SK-N-SH (cell line): ENCODE data around the gene AIFM3. TPM values are rescaled to one million over a fixed set of nuclear protein-coding genes. Genes with fewer than 3 reads are reported as not detected.

Source experiments
- CTCF ChIA-PET: fragments of 300-600, 350-600 bp; formaldehyde crosslinking; extraction: SDS; loops from one replicate; lab custom pipeline; 2021; lab: Yijun Ruan, JAX
- POLR2A ChIA-PET: fragments of 350-600 bp; sonication (Branson Sonifier 250); formaldehyde crosslinking; extraction: SDS; loops from one replicate; lab custom pipeline; 2020; ENCODE audit warnings: antibody characterized with exemption, inconsistent platforms; lab: Yijun Ruan, JAX
- DNase-seq: peaks from one replicate; pipeline ENCODE4 v3.0.0; 2012
- H2AFZ ChIP-seq: fragments of 200-600 bp; sonication (generic); 2 replicates; pipeline ENCODE4 v1.8.1; 2016; ENCODE audit warnings: antibody characterized with exemption, mild to moderate bottlenecking, low read depth
- H3F3A ChIP-seq: fragments of 200-600 bp; sonication (generic); replicated peaks from 2 replicates; pipeline ENCODE3; 2016; ENCODE audit warnings: antibody characterized with exemption, mild to moderate bottlenecking; ENCODE audit not compliant: insufficient read depth
- H3K27ac ChIP-seq, 2 experiments: fragments of 200-500 bp in 1 of 2; fragments of 200-600 bp in 1 of 2; sonication (Bioruptor generic) in 1 of 2; sonication (generic), shearing (Covaris generic) in 1 of 2; 2 replicates each; pipeline versions ENCODE4 v1.5.1 to v1.6.1; 2014 to 2016; ENCODE audit warnings: low read depth in 2 of 2, inconsistent platforms in 1 of 2, low read length in 1 of 2, mild to moderate bottlenecking in 1 of 2, mixed read lengths in 1 of 2
- H3K27me3 ChIP-seq: fragments of 200-600 bp; sonication (generic), shearing (Covaris generic); 2 replicates; pipeline ENCODE4 v1.6.1; 2016; ENCODE audit warnings: mixed run types; ENCODE audit not compliant: insufficient read depth
- H3K36me3 ChIP-seq, 2 experiments: fragments of 200-500 bp in 1 of 2; fragments of 200-600 bp in 1 of 2; sonication (Bioruptor generic) in 1 of 2; sonication (generic) in 1 of 2; replicated peaks in 1 of 2; 2 replicates each; pipeline versions ENCODE3 to v1.5.1; 2014 to 2016; ENCODE audit warnings: low read length in 1 of 2, mild to moderate bottlenecking in 1 of 2; ENCODE audit not compliant: insufficient read depth in 2 of 2, control insufficient read depth in 1 of 2
- H3K4me1 ChIP-seq, 2 experiments: fragments of 200-500 bp in 1 of 2; fragments of 200-600 bp in 1 of 2; sonication (Bioruptor generic) in 1 of 2; sonication (generic), shearing (Covaris generic) in 1 of 2; 2 replicates each; pipeline versions ENCODE4 v1.5.1 to v1.6.1; 2014 to 2016; ENCODE audit warnings: low read depth in 1 of 2, low read length in 1 of 2, mixed run types in 1 of 2; ENCODE audit not compliant: insufficient read depth in 2 of 2, control insufficient read depth in 1 of 2
- H3K4me2 ChIP-seq: fragments of 200-600 bp; sonication (generic), shearing (Covaris generic); 2 replicates; pipeline ENCODE4 v1.6.1; 2017; ENCODE audit warnings: mixed run types
- H3K4me3 ChIP-seq, 2 experiments: fragments of 200-500 bp in 1 of 2; fragments of 200-600 bp in 1 of 2; sonication (Bioruptor generic) in 1 of 2; sonication (generic), shearing (Covaris generic) in 1 of 2; 2 replicates each; pipeline versions ENCODE4 v1.5.1 to v1.8.1; 2014 to 2016; ENCODE audit warnings: low read depth in 2 of 2, inconsistent platforms in 1 of 2, low read length in 1 of 2, mild to moderate bottlenecking in 1 of 2, mixed read lengths in 1 of 2, moderate library complexity in 1 of 2
- H3K79me2 ChIP-seq: fragments of 200-600 bp; sonication (generic); 2 replicates; pipeline ENCODE4 v1.8.1; 2017; ENCODE audit warnings: mild to moderate bottlenecking; ENCODE audit not compliant: insufficient read depth
- H3K9ac ChIP-seq: fragments of 200-600 bp; sonication (generic); 2 replicates; pipeline ENCODE4 v1.6.1; 2017; ENCODE audit warnings: mixed run types
- H3K9me2 ChIP-seq: fragments of 200-600 bp; sonication (generic); 2 replicates; pipeline ENCODE4 v1.6.1; 2017; ENCODE audit warnings: mixed run types
- H3K9me3 ChIP-seq: fragments of 200-600 bp; sonication (generic); 2 replicates; pipeline ENCODE4 v1.6.1; 2017; ENCODE audit warnings: mixed run types, mild to moderate bottlenecking, moderate library complexity
- H4K20me1 ChIP-seq: fragments of 200-600 bp; sonication (generic); 2 replicates; pipeline ENCODE4 v1.6.1; 2017; ENCODE audit warnings: mild to moderate bottlenecking, mixed run types; ENCODE audit not compliant: insufficient read depth
- ELF1 ChIP-seq: IDR thresholded peaks from 2 replicates; pipeline ENCODE4 v1.4.0; 2012
- EP300 ChIP-seq, 2 experiments: IDR thresholded peaks; 2 replicates each; pipeline versions ENCODE4 v1.4.0 to v1.6.1; 2012; ENCODE audit warnings: borderline replicate concordance in 1 of 2, low read depth in 1 of 2, low read length in 1 of 2
- EZH2phosphoT487 ChIP-seq: fragments of 200-600 bp; sonication (generic); IDR thresholded peaks from 2 replicates; pipeline ENCODE4 v1.6.1; 2017; ENCODE audit warnings: low read depth, mixed run types, mild to moderate bottlenecking, antibody characterized with exemption, moderate library complexity, borderline replicate concordance
- FOSL2 ChIP-seq: IDR thresholded peaks from 2 replicates; pipeline ENCODE4 v1.4.0; 2012; ENCODE audit warnings: low read depth, mild to moderate bottlenecking, moderate library complexity, borderline replicate concordance
- GATA2 ChIP-seq: sonication (generic); formaldehyde crosslinking; IDR thresholded peaks from 2 replicates; pipeline ENCODE4 v1.5.0; 2020; ENCODE audit warnings: mild to moderate bottlenecking, missing genetic modification reagents
- JUND ChIP-seq: IDR thresholded peaks from 2 replicates; pipeline ENCODE4 v1.4.0; 2012
- MEF2A ChIP-seq: IDR thresholded peaks from 2 replicates; pipeline ENCODE4 v1.4.0; 2012; ENCODE audit warnings: low read depth, borderline replicate concordance
- NFIC ChIP-seq: IDR thresholded peaks from 2 replicates; pipeline ENCODE4 v1.4.0; 2012; ENCODE audit warnings: borderline replicate concordance
- NRF1 ChIP-seq: IDR thresholded peaks from 2 replicates; pipeline ENCODE4 v1.6.1; 2012; ENCODE audit warnings: low read depth, mild to moderate bottlenecking, low read length
- RAD21 ChIP-seq: IDR thresholded peaks from 2 replicates; pipeline ENCODE4 v1.6.1; 2012; ENCODE audit warnings: mild to moderate bottlenecking, low read length
- RFX5 ChIP-seq: IDR thresholded peaks from 2 replicates; pipeline ENCODE4 v1.6.1; 2012; ENCODE audit warnings: mild to moderate bottlenecking, improper control_type of control experiment, low read length
- SIN3A ChIP-seq: IDR thresholded peaks from 2 replicates; pipeline ENCODE4 v1.6.1; 2012; ENCODE audit warnings: low read depth, mild to moderate bottlenecking, low read length, moderate library complexity, borderline replicate concordance
- SMC3 ChIP-seq: IDR thresholded peaks from 2 replicates; pipeline ENCODE4 v1.6.1; 2012; ENCODE audit warnings: low read depth, low read length, improper control_type of control experiment
- TAF1 ChIP-seq: IDR thresholded peaks from 2 replicates; pipeline ENCODE4 v1.6.1; 2012; ENCODE audit warnings: low read depth, mild to moderate bottlenecking, low read length, moderate library complexity, borderline replicate concordance
- TCF12 ChIP-seq: IDR thresholded peaks from 2 replicates; pipeline ENCODE4 v1.4.0; 2012
- TEAD4 ChIP-seq: IDR thresholded peaks from 2 replicates; pipeline ENCODE4 v1.4.0; 2012; ENCODE audit warnings: mild to moderate bottlenecking, borderline replicate concordance; ENCODE audit not compliant: insufficient read depth
- YY1 ChIP-seq: IDR thresholded peaks from 2 replicates; pipeline ENCODE4 v1.4.0; 2012; ENCODE audit warnings: low read depth, mild to moderate bottlenecking
- WGBS: methylation state at CpG from one replicate; pipeline ENCODE4 v1.1.6; 2017; ENCODE audit warnings: low lambda C conversion rate; 5-methylcytosine and 5-hydroxymethylcytosine counted together
- polyA plus RNA-seq, 3 experiments: library from polyadenylated mRNA; depleted of rRNA; stranded (reverse); fragments of >200 nt; gene quantifications; 2 replicates each; pipeline ENCODE4 v1.2.3, GENCODE V29; 2012
- TF ChIP-seq, protein P1 (sequence below): IDR thresholded peaks from 2 replicates; pipeline ENCODE4 v1.6.1; 2012; ENCODE audit warnings: mild to moderate bottlenecking, low read depth, low read length, moderate library complexity
- TF ChIP-seq, protein P2 (sequence below): fragments of 150-350 bp; IDR thresholded peaks from 2 replicates; pipeline ENCODE4 v1.6.1; 2017; ENCODE audit warnings: antibody characterized with exemption, low read length, low read depth, borderline replicate concordance
- TF ChIP-seq, protein P3 (sequence below): IDR thresholded peaks from 2 replicates; pipeline ENCODE4 v1.4.0; 2012; ENCODE audit warnings: low read depth, borderline replicate concordance

AIFM3 gene
- polyA plus RNA-seq, 1 of the 3 experiments (the other 2 are of a cell fraction): 1.7 TPM

DNA sequence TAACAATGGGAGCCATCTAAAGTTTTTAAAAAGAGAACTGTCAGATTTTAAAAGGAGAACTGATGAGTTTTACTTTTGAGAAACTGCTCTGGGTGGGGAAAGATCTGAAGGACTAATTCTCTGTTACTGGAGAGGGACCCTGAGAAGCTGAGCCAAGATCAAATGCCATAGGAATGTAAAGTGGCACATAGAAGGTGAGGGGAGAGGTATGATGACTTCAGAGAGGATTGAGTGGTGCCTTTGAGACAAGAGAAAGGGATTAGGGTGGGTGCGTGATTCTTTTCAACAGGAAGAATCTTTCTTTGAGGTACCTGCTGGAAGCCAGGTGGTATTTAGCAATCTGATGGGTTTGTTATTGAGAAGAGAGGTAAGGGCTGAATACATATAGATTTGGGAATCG lies 40.8 kb upstream of the AIFM3 start (continued):
- no peak for TF ChIP-seq TAF1
- no peak for TF ChIP-seq RFX5
- TF ChIP-seq TCF12: no peak
- TF ChIP-seq, protein P1, sequence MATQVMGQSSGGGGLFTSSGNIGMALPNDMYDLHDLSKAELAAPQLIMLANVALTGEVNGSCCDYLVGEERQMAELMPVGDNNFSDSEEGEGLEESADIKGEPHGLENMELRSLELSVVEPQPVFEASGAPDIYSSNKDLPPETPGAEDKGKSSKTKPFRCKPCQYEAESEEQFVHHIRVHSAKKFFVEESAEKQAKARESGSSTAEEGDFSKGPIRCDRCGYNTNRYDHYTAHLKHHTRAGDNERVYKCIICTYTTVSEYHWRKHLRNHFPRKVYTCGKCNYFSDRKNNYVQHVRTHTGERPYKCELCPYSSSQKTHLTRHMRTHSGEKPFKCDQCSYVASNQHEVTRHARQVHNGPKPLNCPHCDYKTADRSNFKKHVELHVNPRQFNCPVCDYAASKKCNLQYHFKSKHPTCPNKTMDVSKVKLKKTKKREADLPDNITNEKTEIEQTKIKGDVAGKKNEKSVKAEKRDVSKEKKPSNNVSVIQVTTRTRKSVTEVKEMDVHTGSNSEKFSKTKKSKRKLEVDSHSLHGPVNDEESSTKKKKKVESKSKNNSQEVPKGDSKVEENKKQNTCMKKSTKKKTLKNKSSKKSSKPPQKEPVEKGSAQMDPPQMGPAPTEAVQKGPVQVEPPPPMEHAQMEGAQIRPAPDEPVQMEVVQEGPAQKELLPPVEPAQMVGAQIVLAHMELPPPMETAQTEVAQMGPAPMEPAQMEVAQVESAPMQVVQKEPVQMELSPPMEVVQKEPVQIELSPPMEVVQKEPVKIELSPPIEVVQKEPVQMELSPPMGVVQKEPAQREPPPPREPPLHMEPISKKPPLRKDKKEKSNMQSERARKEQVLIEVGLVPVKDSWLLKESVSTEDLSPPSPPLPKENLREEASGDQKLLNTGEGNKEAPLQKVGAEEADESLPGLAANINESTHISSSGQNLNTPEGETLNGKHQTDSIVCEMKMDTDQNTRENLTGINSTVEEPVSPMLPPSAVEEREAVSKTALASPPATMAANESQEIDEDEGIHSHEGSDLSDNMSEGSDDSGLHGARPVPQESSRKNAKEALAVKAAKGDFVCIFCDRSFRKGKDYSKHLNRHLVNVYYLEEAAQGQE: no peak

DNA sequence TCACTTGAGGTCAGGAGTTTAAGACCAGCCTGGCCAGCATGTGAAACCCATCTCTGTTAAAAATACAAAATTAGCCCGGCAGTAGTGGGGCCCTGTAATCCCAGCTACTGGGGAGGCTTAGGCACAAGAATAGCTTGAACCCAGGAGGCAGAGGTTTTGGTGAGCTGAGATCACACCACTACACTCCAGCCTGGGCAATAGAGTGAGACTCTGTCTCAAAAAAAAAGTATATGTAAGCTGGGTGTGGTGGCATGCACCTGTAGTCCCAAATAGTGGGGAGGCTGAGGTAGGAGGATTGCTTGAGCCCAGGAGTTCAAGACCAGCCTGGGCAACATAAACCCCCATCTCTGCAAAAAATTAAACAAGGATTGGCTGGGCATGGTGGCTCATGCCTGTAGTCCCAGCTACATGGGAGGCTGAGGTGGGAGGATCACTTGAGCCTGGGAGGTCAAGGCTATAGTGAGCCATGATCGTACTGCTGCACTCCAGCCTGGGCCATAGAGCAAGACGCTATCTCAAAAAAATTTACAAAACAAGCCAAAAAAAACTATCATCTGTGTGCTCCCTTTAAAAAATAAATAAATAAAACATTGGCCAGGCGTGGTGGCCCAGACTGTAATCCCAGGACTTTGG lies 39.0 kb upstream of the AIFM3 start:
- no peak overlapping the region for H2AFZ ChIP-seq
- H3K4me3 ChIP-seq: no peak overlapping the region
- peaks cover 94% of the 10 kb centered on the region for H4K20me1 ChIP-seq
- H3K9me3 ChIP-seq: no peaks in the 10 kb centered on the region
- CTCF ChIA-PET: interaction anchor here (0.8 to 1.9 kb wide), 4 partner anchors 8 to 33 kb away, joined by 3 to 5 read pairs (median 4); partner anchors contain the start of gene CRKL
- H3K27me3 ChIP-seq: no peaks in the 10 kb centered on the region
- no peaks in the 10 kb centered on the region for H3K4me1 ChIP-seq
- peaks cover 100% of the 10 kb centered on the region for H3K79me2 ChIP-seq
- no peak for DNase-seq
- H3K27ac ChIP-seq: no peak overlapping the region
- H3K9me2 ChIP-seq: no peaks in the 10 kb centered on the region
- peaks cover 3% of the 10 kb centered on the region for H3F3A ChIP-seq
- H3K4me2 ChIP-seq: no peak overlapping the region
- POLR2A ChIA-PET: no interaction called here
- WGBS: 98% methylated on average over 4 of the region's 4 CpGs
- peaks cover 3 to 11% of the 10 kb centered on the region in 2 experiments for H3K36me3 ChIP-seq
- no peak overlapping the region for H3K9ac ChIP-seq
- TF ChIP-seq, protein P2, sequence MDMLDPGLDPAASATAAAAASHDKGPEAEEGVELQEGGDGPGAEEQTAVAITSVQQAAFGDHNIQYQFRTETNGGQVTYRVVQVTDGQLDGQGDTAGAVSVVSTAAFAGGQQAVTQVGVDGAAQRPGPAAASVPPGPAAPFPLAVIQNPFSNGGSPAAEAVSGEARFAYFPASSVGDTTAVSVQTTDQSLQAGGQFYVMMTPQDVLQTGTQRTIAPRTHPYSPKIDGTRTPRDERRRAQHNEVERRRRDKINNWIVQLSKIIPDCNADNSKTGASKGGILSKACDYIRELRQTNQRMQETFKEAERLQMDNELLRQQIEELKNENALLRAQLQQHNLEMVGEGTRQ: no peak
- no peak for TF ChIP-seq TCF12
- no peak for TF ChIP-seq NRF1
- TF ChIP-seq YY1: no peak
- no peak for TF ChIP-seq MEF2A
- no peak for TF ChIP-seq SIN3A
- TF ChIP-seq FOSL2: no peak
- no peak for TF ChIP-seq RFX5
- TF ChIP-seq ELF1: no peak
- no peak for TF ChIP-seq EP300 (IDR thresholded peaks at IDR 0.05; ENCODE audit: borderline replicate concordance in 1 of 2, low read depth in 1 of 2, low read length in 1 of 2)
- TF ChIP-seq GATA2 (CRISPR knock-in tag): no peak
- TF ChIP-seq NFIC: no peak
- TF ChIP-seq, protein P3, sequence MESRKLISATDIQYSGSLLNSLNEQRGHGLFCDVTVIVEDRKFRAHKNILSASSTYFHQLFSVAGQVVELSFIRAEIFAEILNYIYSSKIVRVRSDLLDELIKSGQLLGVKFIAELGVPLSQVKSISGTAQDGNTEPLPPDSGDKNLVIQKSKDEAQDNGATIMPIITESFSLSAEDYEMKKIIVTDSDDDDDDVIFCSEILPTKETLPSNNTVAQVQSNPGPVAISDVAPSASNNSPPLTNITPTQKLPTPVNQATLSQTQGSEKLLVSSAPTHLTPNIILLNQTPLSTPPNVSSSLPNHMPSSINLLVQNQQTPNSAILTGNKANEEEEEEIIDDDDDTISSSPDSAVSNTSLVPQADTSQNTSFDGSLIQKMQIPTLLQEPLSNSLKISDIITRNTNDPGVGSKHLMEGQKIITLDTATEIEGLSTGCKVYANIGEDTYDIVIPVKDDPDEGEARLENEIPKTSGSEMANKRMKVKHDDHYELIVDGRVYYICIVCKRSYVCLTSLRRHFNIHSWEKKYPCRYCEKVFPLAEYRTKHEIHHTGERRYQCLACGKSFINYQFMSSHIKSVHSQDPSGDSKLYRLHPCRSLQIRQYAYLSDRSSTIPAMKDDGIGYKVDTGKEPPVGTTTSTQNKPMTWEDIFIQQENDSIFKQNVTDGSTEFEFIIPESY: no peak
- no peak for TF ChIP-seq SMC3
- no peak for TF ChIP-seq TEAD4
- no peak for TF ChIP-seq EZH2phosphoT487
- no peak for TF ChIP-seq RAD21
- TF ChIP-seq JUND: no peak
